OCI-LY7 (cell line): ENCODE data around the gene FUCA2.

Experiments
- EZH2phosphoT487 ChIP-seq: fragments of 200-600 bp; sonication (generic); IDR thresholded peaks from 2 replicates; pipeline ENCODE4 v1.6.1; 2018; ENCODE audit warnings: low read depth, borderline replicate concordance, mild to moderate bottlenecking, mixed run types, antibody characterized with exemption, low read length, moderate library complexity, mixed read lengths
- TF ChIP-seq, protein P1 (sequence below): fragments of 200-600 bp; sonication (generic); conservative IDR thresholded peaks from 2 replicates; pipeline ENCODE4 v1.5.1; 2014; ENCODE audit warnings: mild to moderate bottlenecking, antibody characterized with exemption, low read length, moderate library complexity, mixed read lengths

DNA sequence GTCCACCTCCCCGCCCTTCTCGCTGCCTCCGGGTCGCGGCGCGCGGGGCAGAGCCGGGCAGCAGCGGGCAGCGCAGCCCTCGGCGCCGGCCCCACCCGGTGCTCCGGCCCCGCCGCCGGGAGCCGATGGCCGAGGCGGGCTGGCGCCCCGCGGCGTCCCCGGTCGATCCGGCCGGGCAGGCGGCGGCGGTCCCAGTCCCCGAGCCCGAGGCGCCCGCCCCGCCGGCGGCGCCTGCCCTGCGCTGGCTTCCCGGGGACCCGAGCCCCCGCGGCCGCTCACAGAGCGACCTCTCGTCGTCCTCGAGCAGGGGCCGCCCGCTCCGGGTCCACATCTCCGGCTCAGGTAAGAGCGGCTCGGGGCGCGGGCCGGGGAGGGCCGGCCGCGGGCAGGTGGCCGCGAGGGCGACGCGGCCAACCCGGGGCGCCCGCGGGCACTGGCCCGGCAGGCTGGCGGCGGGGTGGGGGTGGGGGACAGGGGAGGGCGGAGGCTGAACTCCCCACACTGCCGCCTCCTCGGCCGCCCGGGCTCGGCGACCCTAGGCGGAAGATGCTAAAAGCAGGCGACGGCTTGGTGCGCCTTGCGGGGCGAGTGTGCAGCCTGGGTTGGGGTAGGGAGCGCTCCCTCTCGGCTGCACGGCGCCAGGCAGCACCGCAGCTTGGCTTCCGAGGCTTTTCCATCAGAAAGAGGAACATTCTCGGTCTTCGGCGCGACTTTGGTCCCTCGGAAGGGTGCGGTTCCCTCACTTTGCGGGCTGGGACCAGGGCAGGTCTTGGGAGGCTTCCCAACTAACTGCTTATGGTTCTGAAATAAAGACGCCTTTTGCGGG lies 25.6 kb upstream of the FUCA2 start:
- TF ChIP-seq, protein P1, sequence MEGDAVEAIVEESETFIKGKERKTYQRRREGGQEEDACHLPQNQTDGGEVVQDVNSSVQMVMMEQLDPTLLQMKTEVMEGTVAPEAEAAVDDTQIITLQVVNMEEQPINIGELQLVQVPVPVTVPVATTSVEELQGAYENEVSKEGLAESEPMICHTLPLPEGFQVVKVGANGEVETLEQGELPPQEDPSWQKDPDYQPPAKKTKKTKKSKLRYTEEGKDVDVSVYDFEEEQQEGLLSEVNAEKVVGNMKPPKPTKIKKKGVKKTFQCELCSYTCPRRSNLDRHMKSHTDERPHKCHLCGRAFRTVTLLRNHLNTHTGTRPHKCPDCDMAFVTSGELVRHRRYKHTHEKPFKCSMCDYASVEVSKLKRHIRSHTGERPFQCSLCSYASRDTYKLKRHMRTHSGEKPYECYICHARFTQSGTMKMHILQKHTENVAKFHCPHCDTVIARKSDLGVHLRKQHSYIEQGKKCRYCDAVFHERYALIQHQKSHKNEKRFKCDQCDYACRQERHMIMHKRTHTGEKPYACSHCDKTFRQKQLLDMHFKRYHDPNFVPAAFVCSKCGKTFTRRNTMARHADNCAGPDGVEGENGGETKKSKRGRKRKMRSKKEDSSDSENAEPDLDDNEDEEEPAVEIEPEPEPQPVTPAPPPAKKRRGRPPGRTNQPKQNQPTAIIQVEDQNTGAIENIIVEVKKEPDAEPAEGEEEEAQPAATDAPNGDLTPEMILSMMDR, result no peak
- no peak for TF ChIP-seq EZH2phosphoT487
